Sigmoid colon (tissue), 7 donors: ENCODE data around the gene PLPP1. TPM values are rescaled to one million over a fixed set of nuclear protein-coding genes. Genes with fewer than 3 reads are reported as not detected.

ENCODE experiments used
- DNase-seq: peaks from one replicate; pipeline ENCODE4 v3.0.0-alpha.2; 2019
- H3K27ac ChIP-seq, 4 donors: fragments of 200-600 bp; sonication (generic); one replicate each; pipeline ENCODE4 v1.5.1; 2016 to 2019; ENCODE audit warnings: mild to moderate bottlenecking in 1 of 4
- H3K27me3 ChIP-seq, 3 donors: fragments of 200-600 bp; sonication (generic); one replicate each; pipeline ENCODE4 v1.5.1; 2019; ENCODE audit warnings: mild to moderate bottlenecking in 1 of 3
- H3K36me3 ChIP-seq, 4 donors: fragments of 200-600 bp; sonication (generic); one replicate each; pipeline ENCODE4 v1.5.1; 2016 to 2019
- H3K4me1 ChIP-seq, 4 donors: fragments of 200-600 bp; sonication (generic); one replicate each; pipeline ENCODE4 v1.5.1; 2017 to 2019
- H3K4me3 ChIP-seq, 4 donors: fragments of 200-600 bp; sonication (generic); one replicate each; pipeline ENCODE4 v1.5.1; 2017 to 2019; ENCODE audit warnings: mild to moderate bottlenecking in 2 of 4, moderate library complexity in 1 of 4
- H3K9me3 ChIP-seq, 4 donors: fragments of 200-600 bp in 3 of 4; sonication (generic) in 3 of 4; one replicate each; pipeline versions ENCODE4 v1.5.1 to v1.6.1; 2013 to 2019
- EP300 ChIP-seq, 4 donors: sonication (generic); formaldehyde crosslinking; IDR thresholded peaks; one replicate each; pipeline ENCODE4 v1.6.1; 2017; ENCODE audit warnings: antibody characterized with exemption in 4 of 4
- POLR2A ChIP-seq, 2 donors: fragments of 450-650 bp; IDR thresholded peaks; one replicate each; pipeline ENCODE4 v1.6.1; 2016; ENCODE audit warnings: antibody characterized with exemption in 2 of 2, mild to moderate bottlenecking in 2 of 2, moderate library complexity in 2 of 2
- POLR2AphosphoS5 ChIP-seq, 4 donors: sonication (generic); formaldehyde crosslinking; IDR thresholded peaks; one replicate each; pipeline ENCODE4 v1.6.1; 2017; ENCODE audit warnings: antibody characterized with exemption in 4 of 4
- WGBS, 2 donors: extraction: QIAGEN DNeasy Blood & Tissue Kit; methylation state at CpG; one replicate each; pipeline ENCODE4 v1.1.7; 2013; 5-methylcytosine and 5-hydroxymethylcytosine counted together
- intact Hi-C: fragments of 100-400 bp; cut with DNase I; formaldehyde crosslinking; loops from one replicate; pipeline ENCODE4 v1.15.1; 2023
- polyA plus RNA-seq, 3 donors: library from polyadenylated mRNA; stranded (reverse); fragments of 200-250 nt; gene quantifications; one replicate each; pipeline ENCODE4 v1.2.3, GENCODE V29; 2013
- total RNA-seq, 4 donors: library from RNA; depleted of rRNA; stranded (reverse); fragments of >200 nt; gene quantifications; one replicate each; pipeline ENCODE4 v1.1.0, GENCODE V29; 2016
- TF ChIP-seq, protein P1 (sequence below), 4 experiments: fragments of 450-650 bp in 3 of 4; fragments of 200-600 bp in 1 of 4; IDR thresholded peaks; one replicate each; pipeline ENCODE4 v1.5.1; 2016 to 2019; ENCODE audit warnings: antibody characterized with exemption in 4 of 4, mild to moderate bottlenecking in 3 of 4, moderate library complexity in 2 of 4
- donor health status: healthy with polysubstance abuse.
- donor health status: Bipolar disorder and iron deficiency.
- donor health status: healthy.

Gene PLPP1
- total and polyA plus RNA-seq, 7 donors: 44.2 to 355 (median 264) TPM

DNA sequence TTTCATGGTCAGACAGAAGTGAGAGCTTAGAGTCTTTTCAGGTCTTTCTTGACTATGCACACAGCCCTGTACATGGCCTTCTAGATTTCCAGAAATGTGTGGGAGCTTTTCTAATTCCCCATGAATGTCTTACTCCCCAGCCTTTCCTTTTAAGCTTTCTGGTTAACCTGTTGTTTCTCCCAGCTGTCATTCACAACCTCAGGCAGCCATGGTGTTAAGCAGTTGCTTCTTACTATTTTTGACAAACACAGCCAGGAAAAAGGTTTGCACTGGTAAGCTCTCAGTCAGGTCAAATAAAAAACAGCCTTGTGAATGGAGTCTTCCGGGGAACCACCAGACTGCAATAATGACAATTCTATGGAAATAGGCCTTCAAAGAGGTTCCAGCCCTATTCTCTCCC, 142.1 kb downstream of the PLPP1 start:
- Histone ChIP-seq H3K36me3 (peaks cover 0 to 62% (median 3%) of the 10 kb centered on the region in 4 donors), H3K9me3 (peaks cover 0 to 5% (median 0%) of the 10 kb centered on the region in 4 donors), H3K27me3 (no peaks in the 10 kb centered on the region), H3K27ac (no peak overlapping the region), H3K4me1 (no peaks in the 10 kb centered on the region), H3K4me3 (no peak overlapping the region)
- intact Hi-C loops: no loop called here
- no peak for DNase-seq
- 94 to 96% methylated on average over 1 of the region's 1 CpG for WGBS, 2 donors
- TF ChIP-seq, protein P1, sequence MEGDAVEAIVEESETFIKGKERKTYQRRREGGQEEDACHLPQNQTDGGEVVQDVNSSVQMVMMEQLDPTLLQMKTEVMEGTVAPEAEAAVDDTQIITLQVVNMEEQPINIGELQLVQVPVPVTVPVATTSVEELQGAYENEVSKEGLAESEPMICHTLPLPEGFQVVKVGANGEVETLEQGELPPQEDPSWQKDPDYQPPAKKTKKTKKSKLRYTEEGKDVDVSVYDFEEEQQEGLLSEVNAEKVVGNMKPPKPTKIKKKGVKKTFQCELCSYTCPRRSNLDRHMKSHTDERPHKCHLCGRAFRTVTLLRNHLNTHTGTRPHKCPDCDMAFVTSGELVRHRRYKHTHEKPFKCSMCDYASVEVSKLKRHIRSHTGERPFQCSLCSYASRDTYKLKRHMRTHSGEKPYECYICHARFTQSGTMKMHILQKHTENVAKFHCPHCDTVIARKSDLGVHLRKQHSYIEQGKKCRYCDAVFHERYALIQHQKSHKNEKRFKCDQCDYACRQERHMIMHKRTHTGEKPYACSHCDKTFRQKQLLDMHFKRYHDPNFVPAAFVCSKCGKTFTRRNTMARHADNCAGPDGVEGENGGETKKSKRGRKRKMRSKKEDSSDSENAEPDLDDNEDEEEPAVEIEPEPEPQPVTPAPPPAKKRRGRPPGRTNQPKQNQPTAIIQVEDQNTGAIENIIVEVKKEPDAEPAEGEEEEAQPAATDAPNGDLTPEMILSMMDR (IDR thresholded peaks at IDR 0.05): no peak
- TF ChIP-seq EP300 (IDR thresholded peaks at IDR 0.05): no peak
- no peak for TF ChIP-seq POLR2A (IDR thresholded peaks at IDR 0.05)
- TF ChIP-seq POLR2AphosphoS5 (IDR thresholded peaks at IDR 0.05): no peak

DNA sequence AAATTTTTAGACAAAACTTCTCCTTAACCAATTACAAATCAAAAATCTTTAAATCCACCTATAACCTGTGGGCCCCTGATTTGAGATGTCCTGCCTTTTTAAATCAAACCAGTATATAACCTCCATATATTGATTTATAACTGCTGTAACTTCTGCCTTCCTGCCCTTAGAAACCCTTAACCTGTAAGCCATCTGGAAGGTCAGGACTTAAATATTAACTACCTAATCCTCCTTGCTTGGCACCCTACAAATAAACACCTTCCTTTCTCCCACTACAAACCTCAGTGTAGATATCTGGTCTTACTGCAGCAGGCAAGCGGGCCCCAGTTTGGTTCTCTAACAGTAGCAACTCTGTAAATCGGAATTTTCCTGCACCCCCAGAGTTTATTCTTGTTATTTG, 143.1 kb downstream of the PLPP1 start:
- peaks cover 0 to 56% (median 3%) of the 10 kb centered on the region in 4 donors for H3K36me3 ChIP-seq
- intact Hi-C loops: no loop called here
- DNase-seq: no peak
- H3K4me1 ChIP-seq: no peaks in the 10 kb centered on the region
- TF ChIP-seq POLR2A (IDR thresholded peaks at IDR 0.05) (no peak), EP300 (IDR thresholded peaks at IDR 0.05) (no peak), POLR2AphosphoS5 (IDR thresholded peaks at IDR 0.05) (no peak)
- TF ChIP-seq, protein P1 (IDR thresholded peaks at IDR 0.05): no peak
- H3K27me3 ChIP-seq: no peaks in the 10 kb centered on the region
- H3K9me3 ChIP-seq: peaks cover 0 to 5% (median 0%) of the 10 kb centered on the region in 4 donors
- WGBS, 2 donors: 93 to 95% methylated on average over 2 of the region's 2 CpGs
- H3K4me3 ChIP-seq: no peak overlapping the region
- H3K27ac ChIP-seq: no peak overlapping the region

DNA sequence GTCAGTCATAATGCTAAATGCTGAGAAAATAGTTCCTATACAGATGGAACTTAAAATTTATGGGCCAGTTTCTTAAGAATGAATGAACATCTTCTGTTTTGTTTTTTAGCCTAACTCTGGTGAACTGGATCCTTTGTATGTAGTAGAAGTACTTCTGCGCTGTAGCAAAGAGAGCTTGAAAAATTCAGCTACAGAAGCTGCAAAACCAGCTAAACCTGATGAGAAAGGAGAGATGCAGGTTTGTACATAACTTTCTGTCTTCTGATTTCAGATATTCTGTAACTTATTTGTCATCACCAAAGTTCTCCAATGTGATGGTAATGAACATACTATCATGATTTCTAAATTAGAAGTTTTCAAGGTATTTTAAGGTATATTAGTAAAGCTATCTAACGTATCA, 146.9 kb downstream of the PLPP1 start:
- intact Hi-C loops: loop anchor here (5.0 kb wide), 1 partner anchor 41 kb away; no protein-coding TSS in a partner anchor
- no peaks in the 10 kb centered on the region for H3K4me1 ChIP-seq
- no peak overlapping the region for H3K4me3 ChIP-seq
- H3K27ac ChIP-seq: no peak overlapping the region
- H3K27me3 ChIP-seq: no peaks in the 10 kb centered on the region
- peaks cover 0 to 8% (median 3%) of the 10 kb centered on the region in 4 donors for H3K9me3 ChIP-seq
- no peak for TF ChIP-seq POLR2A (IDR thresholded peaks at IDR 0.05)
- no peak for TF ChIP-seq POLR2AphosphoS5 (IDR thresholded peaks at IDR 0.05)
- WGBS, 2 donors: 97 to 98% methylated on average over 2 of the region's 2 CpGs
- no peak for DNase-seq
- H3K36me3 ChIP-seq: peaks cover 0 to 59% (median 2%) of the 10 kb centered on the region in 4 donors

DNA sequence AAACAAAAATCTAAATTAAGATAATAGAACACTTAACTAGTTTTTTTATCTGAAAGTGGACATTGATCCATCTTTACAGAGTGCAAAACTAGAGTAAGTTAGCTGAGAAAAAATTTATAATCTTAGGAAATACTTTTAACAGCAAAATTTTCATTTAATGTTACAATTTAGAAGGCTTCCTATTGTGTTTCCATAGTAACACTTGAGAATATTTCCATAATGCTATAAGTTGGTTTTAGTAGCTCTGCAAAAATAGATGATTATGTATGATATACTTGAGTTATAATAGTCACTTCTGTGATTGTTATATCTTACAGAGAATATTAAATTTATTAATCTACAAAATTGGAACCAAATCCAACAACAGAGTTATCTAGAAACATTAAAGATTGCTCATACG, 148.4 kb downstream of the PLPP1 start:
- H3K4me3 ChIP-seq: no peak overlapping the region
- peaks cover 0 to 7% (median 2%) of the 10 kb centered on the region in 4 donors for H3K9me3 ChIP-seq
- H3K27ac ChIP-seq: no peak overlapping the region
- no peak for DNase-seq
- no peaks in the 10 kb centered on the region for H3K27me3 ChIP-seq
- intact Hi-C loops: loop anchor here (5.0 kb wide), 1 partner anchor 39 kb away; no protein-coding TSS in a partner anchor
- H3K4me1 ChIP-seq: no peaks in the 10 kb centered on the region
- H3K36me3 ChIP-seq: peaks cover 0 to 49% (median 0%) of the 10 kb centered on the region in 4 donors
- 96 to 98% methylated on average over 1 of the region's 1 CpG for WGBS, 2 donors
- no peak for TF ChIP-seq POLR2A (IDR thresholded peaks at IDR 0.05)
- no peak for TF ChIP-seq POLR2AphosphoS5 (IDR thresholded peaks at IDR 0.05)
- TF ChIP-seq EP300 (IDR thresholded peaks at IDR 0.05): no peak
- TF ChIP-seq, protein P1 (IDR thresholded peaks at IDR 0.05): no peak

DNA sequence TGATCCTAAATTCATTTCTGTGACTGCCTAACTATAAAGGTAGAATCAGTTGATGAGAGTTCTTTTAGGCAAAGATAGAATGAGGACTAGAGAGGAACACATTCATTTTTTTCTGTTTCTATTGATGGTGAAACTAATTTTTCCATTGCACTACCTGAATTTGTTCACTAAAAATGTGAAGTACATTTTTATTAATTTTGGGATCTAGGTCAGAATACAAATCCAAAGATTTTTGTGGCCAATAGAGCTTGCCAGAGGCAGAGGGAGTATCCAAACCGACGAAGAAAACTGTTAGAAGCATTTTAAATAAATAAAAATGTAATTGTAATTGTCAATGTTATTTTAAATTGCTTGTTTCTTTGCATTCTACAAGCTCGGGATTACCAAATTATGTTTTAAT, 148.9 kb downstream of the PLPP1 start:
- H3K9me3 ChIP-seq: peaks cover 0 to 7% (median 2%) of the 10 kb centered on the region in 4 donors
- no peak for DNase-seq
- H3K27ac ChIP-seq: no peak overlapping the region
- 84 to 88% methylated on average over 3 of the region's 3 CpGs for WGBS, 2 donors
- no peak overlapping the region for H3K4me3 ChIP-seq
- H3K27me3 ChIP-seq: no peaks in the 10 kb centered on the region
- H3K36me3 ChIP-seq: peaks cover 0 to 49% (median 0%) of the 10 kb centered on the region in 4 donors
- no peak for TF ChIP-seq EP300 (IDR thresholded peaks at IDR 0.05)
- TF ChIP-seq POLR2AphosphoS5 (IDR thresholded peaks at IDR 0.05): no peak
- TF ChIP-seq, protein P1 (IDR thresholded peaks at IDR 0.05): no peak
- no peak for TF ChIP-seq POLR2A (IDR thresholded peaks at IDR 0.05)
- intact Hi-C loops: loop anchor here (5.0 kb wide), 1 partner anchor 39 kb away; no protein-coding TSS in a partner anchor
- no peaks in the 10 kb centered on the region for H3K4me1 ChIP-seq
